SHP77 (cell line): ENCODE data around the gene CDX1.

Experiments used
- DNase-seq, 2 experiments: peaks; one replicate each; lab custom pipeline; 2025; lab: John Stamatoyannopoulos, UW

Gene CDX1

GRCh38 chr5:150208187-150209098, 41.9 kb downstream of the CDX1 start:
- DNase-seq = no peak

- DNase-seq = peak in 1 of 2 experiments; percentile 9
Measured at GRCh38 chr5:150209099-150209635, 42.6 kb downstream of the CDX1 start.

- no peak for DNase-seq
Measured at GRCh38 chr5:150210644-150211043, 44.1 kb downstream of the CDX1 start.

- no peak for DNase-seq
Measured at GRCh38 chr5:150211156-150212030, 44.8 kb downstream of the CDX1 start.

GRCh38 chr5:150213530-150213929, 47.0 kb downstream of the CDX1 start:
- no peak for DNase-seq

- DNase-seq = no peak
Measured at GRCh38 chr5:150214289-150214688, 47.7 kb downstream of the CDX1 start.

GRCh38 chr5:150215979-150216944, 49.7 kb downstream of the CDX1 start:
- DNase-seq = no peak

- no peak for DNase-seq
Measured at GRCh38 chr5:150217038-150217437, 50.5 kb downstream of the CDX1 start.

- peak; percentile 59 to 81 for DNase-seq
Measured at GRCh38 chr5:150217873-150218692, 51.5 kb downstream of the CDX1 start.

GRCh38 chr5:150218693-150219035, 52.1 kb downstream of the CDX1 start:
- no peak for DNase-seq

- no peak for DNase-seq
Measured at GRCh38 chr5:150219142-150219541, 52.6 kb downstream of the CDX1 start.

GRCh38 chr5:150219861-150220260, 53.3 kb downstream of the CDX1 start:
- DNase-seq = no peak

GRCh38 chr5:150221471-150221870, 54.9 kb downstream of the CDX1 start:
- DNase-seq = no peak

- DNase-seq = no peak
Measured at GRCh38 chr5:150222906-150223305, 56.3 kb downstream of the CDX1 start.

- no peak for DNase-seq
Measured at GRCh38 chr5:150223474-150223873, 56.9 kb downstream of the CDX1 start.

GRCh38 chr5:150224483-150225027, 58.0 kb downstream of the CDX1 start:
- DNase-seq = no peak

- no peak for DNase-seq
Measured at GRCh38 chr5:150227036-150227435, 60.5 kb downstream of the CDX1 start.

GRCh38 chr5:150227606-150228273, 61.2 kb downstream of the CDX1 start:
- DNase-seq = no peak

GRCh38 chr5:150229571-150229970, 63.0 kb downstream of the CDX1 start:
- no peak for DNase-seq

- no peak for DNase-seq
Measured at GRCh38 chr5:150230842-150231241, 64.3 kb downstream of the CDX1 start.
